HepG2 (cell line): Measurements from ENCODE around the gene HSP90AA1. TPM values are rescaled to one million over a fixed set of nuclear protein-coding genes. Genes with fewer than 3 reads are reported as not detected.

Source experiments
- ATAC-seq: fragments of 200-7000 bp; cut with Tn5 transposase; 3 replicates; pipeline ENCODE4 v1.9.1; 2020; ENCODE audit warnings: mild to moderate bottlenecking, moderate library complexity
- BruUV-seq: library from RNA; stranded (reverse); fragments of 400-500 nt; replicated peaks from 2 replicates; lab custom pipeline; 2021; lab: Mats Ljungman, UMichigan
- CTCF ChIA-PET: fragments of 300-600 bp; formaldehyde crosslinking; extraction: SDS; loops from one replicate; lab custom pipeline; 2021; ENCODE audit warnings: low total read pairs, inconsistent platforms, low intra/inter-chr PET ratio; lab: Yijun Ruan, JAX
- POLR2A ChIA-PET: fragments of 350-600 bp; sonication (Branson Sonifier 250); formaldehyde crosslinking; loops from one replicate; lab custom pipeline; 2020; ENCODE audit warnings: antibody characterized with exemption, inconsistent platforms; lab: Yijun Ruan, JAX
- DNase-seq: peaks from one replicate; pipeline ENCODE4 v3.0.0-alpha.2; 2015; ENCODE audit warnings: low spot score
- FAIRE-seq: peaks from 3 replicates; lab custom pipeline; 2011; peaks lifted over from hg19 to GRCh38; lab: Jason Lieb, UNC
- H2AFZ ChIP-seq: one replicate; pipeline ENCODE4 v1.6.1; 2011; ENCODE audit warnings: low read length, inconsistent platforms
- H3K27ac ChIP-seq: fragments of 300-600 bp; 3 replicates; pipeline ENCODE4 v1.8.0; 2011; ENCODE audit warnings: mixed run types, mild to moderate bottlenecking, mixed read lengths, low read length, inconsistent platforms; ENCODE audit not compliant: insufficient read depth; ENCODE audit errors: extremely low read length
- H3K27me3 ChIP-seq, 2 experiments: fragments of 200-600 bp in 1 of 2; 2 replicates in 1 of 2; 3 replicates in 1 of 2; pipeline versions ENCODE4 v1.6.0 to v1.8.0; 2011; ENCODE audit warnings: low read length in 2 of 2, mild to moderate bottlenecking in 2 of 2, moderate library complexity in 2 of 2, inconsistent platforms in 1 of 2; ENCODE audit not compliant: insufficient read depth in 2 of 2, control insufficient read depth in 1 of 2
- H3K36me3 ChIP-seq, 2 experiments: fragments of 200-600 bp in 1 of 2; replicated peaks in 1 of 2; 2 replicates in 1 of 2; 3 replicates in 1 of 2; pipeline versions ENCODE4 v1.5.1 to v1.8.0; 2011; ENCODE audit warnings: low read length in 2 of 2, inconsistent platforms in 1 of 2; ENCODE audit not compliant: insufficient read depth in 2 of 2, control insufficient read depth in 1 of 2
- H3K4me1 ChIP-seq: 2 replicates; pipeline ENCODE4 v1.5.1; 2012; ENCODE audit warnings: low read length, inconsistent platforms; ENCODE audit not compliant: insufficient read depth
- H3K4me2 ChIP-seq: 2 replicates; pipeline ENCODE4 v1.6.0; 2011; ENCODE audit warnings: low read depth, low read length, inconsistent platforms
- H3K4me3 ChIP-seq, 3 experiments: fragments of 200-600 bp in 1 of 3; sonication (generic), shearing (Covaris generic) in 1 of 3; replicated peaks in 1 of 3; 2 replicates each; pipeline ENCODE4 v1.5.1; 2011 to 2016; ENCODE audit warnings: low read length in 3 of 3, inconsistent platforms in 2 of 3, low read depth in 2 of 3, mild to moderate bottlenecking in 2 of 3, control low read depth in 1 of 3, mixed read lengths in 1 of 3; ENCODE audit not compliant: insufficient read depth in 1 of 3
- H3K79me2 ChIP-seq: one replicate; pipeline ENCODE4 v1.6.1; 2011; ENCODE audit warnings: low read length, inconsistent platforms; ENCODE audit not compliant: insufficient read depth
- H3K9ac ChIP-seq: 2 replicates; pipeline ENCODE4 v1.6.0; 2011; ENCODE audit warnings: mild to moderate bottlenecking, low read depth, low read length, inconsistent platforms; ENCODE audit not compliant: insufficient read depth
- H3K9me3 ChIP-seq: 2 replicates; pipeline ENCODE4 v1.5.1; 2012; ENCODE audit warnings: mild to moderate bottlenecking, low read length
- H4K20me1 ChIP-seq: 2 replicates; pipeline ENCODE4 v1.6.0; 2011; ENCODE audit warnings: inconsistent platforms, mild to moderate bottlenecking, low read length, moderate library complexity; ENCODE audit not compliant: insufficient read depth
- AHDC1 ChIP-seq: sonication (generic); formaldehyde crosslinking; IDR thresholded peaks from 2 replicates; pipeline ENCODE4 v1.5.1; 2020; ENCODE audit warnings: mild to moderate bottlenecking, missing genetic modification reagents, borderline replicate concordance
- ARID3A ChIP-seq: IDR thresholded peaks from 2 replicates; pipeline ENCODE4 v1.6.1; 2012; ENCODE audit warnings: low read depth, low read length, improper control_type of control experiment
- ARID5B ChIP-seq: IDR thresholded peaks from 2 replicates; pipeline ENCODE4 v1.4.0; 2020; ENCODE audit warnings: mild to moderate bottlenecking, missing genetic modification reagents
- ATRX ChIP-seq: sonication (generic); formaldehyde crosslinking; IDR thresholded peaks from 2 replicates; pipeline ENCODE4 v1.4.0; 2020; ENCODE audit warnings: missing genetic modification reagents, borderline replicate concordance
- MIXL1 ChIP-seq: IDR thresholded peaks from 2 replicates; pipeline ENCODE4 v1.6.1; 2016
- ZFAT ChIP-seq: sonication (generic); formaldehyde crosslinking; conservative IDR thresholded peaks from 2 replicates; pipeline ENCODE4 v1.8.1; 2023; ENCODE audit warnings: missing genetic modification reagents, inconsistent platforms
- ZNF33B ChIP-seq: sonication (generic); formaldehyde crosslinking; IDR thresholded peaks from 2 replicates; pipeline ENCODE4 v1.5.1; 2020; ENCODE audit warnings: mild to moderate bottlenecking, missing genetic modification reagents
- ZNF567 ChIP-seq: sonication (generic); formaldehyde crosslinking; IDR thresholded peaks from 2 replicates; pipeline ENCODE4 v1.8.1; 2023; ENCODE audit warnings: mild to moderate bottlenecking, missing genetic modification reagents, borderline replicate concordance
- WGBS: methylation state at CpG from one replicate; pipeline ENCODE4 v1.1.6; 2017; ENCODE audit warnings: low lambda C conversion rate; 5-methylcytosine and 5-hydroxymethylcytosine counted together
- in situ Hi-C: cut with HindIII; loops from 2 replicates; pipeline ENCODE4 v1.10.0; 2017; ENCODE audit warnings: low pct_unique_long_range_greater_than_20kb; ENCODE audit not compliant: extremely low pct_ligation_motif_present
- intact Hi-C: fragments of 100-400 bp; cut with micrococcal nuclease; formaldehyde crosslinking; loops from one replicate; pipeline ENCODE4 v1.10.0; 2022; ENCODE audit not compliant: unreplicated experiment
- polyA plus RNA-seq, 8 experiments: library from polyadenylated mRNA; depleted of rRNA in 3 of 8; stranded (reverse) in 7 of 8; unstranded in 1 of 8; fragments of >200 nt; fragmentation: Illumina TruSeq in 4 of 8; extraction: Trizol in 4 of 8; gene quantifications; 2 replicates each; pipeline versions ENCODE4 v1.2.1 to v1.2.3, GENCODE V29; 2011 to 2016; ENCODE audit warnings: low read depth in 4 of 8, missing spikeins in 1 of 8, mixed read lengths in 1 of 8; ENCODE audit not compliant: insufficient read depth in 1 of 8
- total RNA-seq, 5 experiments: library from RNA; depleted of rRNA; stranded (reverse); fragments of >200 nt; fragmentation: Illumina TruSeq; extraction: Trizol; gene quantifications; 2 replicates each; pipeline ENCODE4 v1.2.3, GENCODE V29; 2016; ENCODE audit warnings: low read depth in 1 of 5

HSP90AA1 gene
- total and polyA plus RNA-seq, 2 of the 13 experiments (the other 11 are each of a cell fraction or from before 2014, with no cell fraction given), result 262 to 636 TPM

GRCh38 chr14:102097441-102098135, 10.7 kb upstream of the HSP90AA1 start (continued):
- no peak for TF ChIP-seq ARID5B (CRISPR knock-in tag)
- no peak for TF ChIP-seq ZFAT (CRISPR knock-in tag)
- TF ChIP-seq, all 625 proteins: peak for 0

GRCh38 chr14:102096569-102097188, 9.8 kb upstream of the HSP90AA1 start:
- H3K4me1 ChIP-seq, result peaks cover 37% of the 10 kb centered on the region
- intact Hi-C loops, result loop anchor here (1.0 to 5.0 kb wide), 5 partner anchors 33 to 389 kb away; no protein-coding TSS in a partner anchor
- BruUV-seq, result no TSS peak
- CTCF ChIA-PET, result interaction anchor here (0.7 to 3.1 kb wide), 4 partner anchors 10 to 136 kb away, joined by 3 to 22 read pairs (median 16); partner anchors contain the start of gene HSP90AA1
- no peak overlapping the region for H3K27ac ChIP-seq
- 0 out of 6 replicates have a peak overlapping the region, but pooled peaks of 1 of the 3 experiments have one; percentile 20 for H3K4me3 ChIP-seq
- H3K9ac ChIP-seq, result no peak overlapping the region
- H3K79me2 ChIP-seq, result no peaks in the 10 kb centered on the region
- 25% methylated on average over 12 of the region's 12 CpGs for WGBS
- peaks cover 2 to 25% of the 10 kb centered on the region in 2 experiments; a peak in 3 of 5 replicates for H3K27me3 ChIP-seq
- peak; percentile 83 for ATAC-seq
- H3K36me3 ChIP-seq, result no peaks in the 10 kb centered on the region
- POLR2A ChIA-PET, result interaction anchor here (1.2 to 2.3 kb wide), 3 partner anchors 12 to 41 kb away, joined by 5 to 9 read pairs (median 6); no protein-coding TSS in a partner anchor
- peak; percentile 85 for FAIRE-seq
- DNase-seq, result peak; percentile 63
- no peaks in the 10 kb centered on the region for H3K9me3 ChIP-seq
- no peak overlapping the region for H2AFZ ChIP-seq
- in situ Hi-C loops, result loop anchor here (5.0 to 25.0 kb wide), 3 partner anchors 34 to 384 kb away; partner anchors contain the start of gene DYNC1H1
- H4K20me1 ChIP-seq, result no peaks in the 10 kb centered on the region
- H3K4me2 ChIP-seq, result peak overlapping the region; percentile 62
- TF ChIP-seq ATRX (CRISPR knock-in tag), result no peak
- TF ChIP-seq ZNF567 (CRISPR knock-in tag), result no peak
- 0 out of 2 replicates have a peak, but pooled peaks have one; percentile 24 for TF ChIP-seq ARID3A
- no peak for TF ChIP-seq ZNF33B (CRISPR knock-in tag)
- peak; percentile 79 for TF ChIP-seq MIXL1 (CRISPR knock-in tag)
- no peak for TF ChIP-seq AHDC1
